NCI-H526 treated with DMSO at 0.1 percent for 48 hours (cell line): Measurements from ENCODE around the gene HIRA.
"Not testable (repeated sequence)": the region's sequence is repeated elsewhere in the genome, so short reads cannot be mapped to it uniquely, and the experiment has no call there.

Experiments used
- DNase-seq: peaks from one replicate; lab custom pipeline; 2025; lab: John Stamatoyannopoulos, UW

HIRA gene

GRCh38 chr22:19443544-19444211 lies 12.1 kb upstream of the HIRA start:
- no peak for DNase-seq

GRCh38 chr22:19442166-19442565 lies 10.6 kb upstream of the HIRA start:
- DNase-seq: no peak

GRCh38 chr22:19440411-19441195 lies 9.1 kb upstream of the HIRA start:
- DNase-seq: no peak

GRCh38 chr22:19438298-19438697 lies 6.8 kb upstream of the HIRA start:
- no peak for DNase-seq

GRCh38 chr22:19436444-19437161 lies 5.1 kb upstream of the HIRA start:
- DNase-seq: not testable (repeated sequence)

GRCh38 chr22:19434829-19435580 lies 3.5 kb upstream of the HIRA start:
- no peak for DNase-seq

GRCh38 chr22:19434401-19434800 lies 2.9 kb upstream of the HIRA start:
- no peak for DNase-seq

- peak; percentile 76 for DNase-seq
These were observed 759 bp upstream of the HIRA start, which contains the start of gene MRPL40 for GRCh38 chr22:19432133-19432851. MRPL40 (plus strand) TSS chr22:19432545; CDS start chr22:19432555, 10 bp downstream.

GRCh38 chr22:19430890-19431541 lies 517 bp downstream of the HIRA start:
- no peak for DNase-seq

- DNase-seq: no peak
These were observed 1.3 kb downstream of the HIRA start for GRCh38 chr22:19429950-19430889.

GRCh38 chr22:19424186-19424500 lies 7.4 kb downstream of the HIRA start:
- no peak for DNase-seq

GRCh38 chr22:19422440-19423301 lies 8.9 kb downstream of the HIRA start:
- DNase-seq: no peak

- DNase-seq: no peak
These were observed 11.2 kb downstream of the HIRA start for GRCh38 chr22:19420321-19420720.

- DNase-seq: no peak
These were observed 11.9 kb downstream of the HIRA start for GRCh38 chr22:19419464-19420178.

- DNase-seq: no peak
These were observed 12.5 kb downstream of the HIRA start for GRCh38 chr22:19419086-19419463.

- DNase-seq: no peak
These were observed 18.6 kb downstream of the HIRA start for GRCh38 chr22:19412923-19413322.

- no peak for DNase-seq
These were observed 19.1 kb downstream of the HIRA start for GRCh38 chr22:19412478-19412877.

GRCh38 chr22:19411690-19412045 lies 19.9 kb downstream of the HIRA start:
- no peak for DNase-seq
